ENCODE measurements around the gene SPNS1.
A peak's percentile ranks its signal among the peaks of the same experiment; 100 is the strongest.
"Not testable (repeated sequence)": the region's sequence is repeated elsewhere in the genome, so short reads cannot be mapped to it uniquely, and the experiment has no call there.

SPNS1 gene, protein sequence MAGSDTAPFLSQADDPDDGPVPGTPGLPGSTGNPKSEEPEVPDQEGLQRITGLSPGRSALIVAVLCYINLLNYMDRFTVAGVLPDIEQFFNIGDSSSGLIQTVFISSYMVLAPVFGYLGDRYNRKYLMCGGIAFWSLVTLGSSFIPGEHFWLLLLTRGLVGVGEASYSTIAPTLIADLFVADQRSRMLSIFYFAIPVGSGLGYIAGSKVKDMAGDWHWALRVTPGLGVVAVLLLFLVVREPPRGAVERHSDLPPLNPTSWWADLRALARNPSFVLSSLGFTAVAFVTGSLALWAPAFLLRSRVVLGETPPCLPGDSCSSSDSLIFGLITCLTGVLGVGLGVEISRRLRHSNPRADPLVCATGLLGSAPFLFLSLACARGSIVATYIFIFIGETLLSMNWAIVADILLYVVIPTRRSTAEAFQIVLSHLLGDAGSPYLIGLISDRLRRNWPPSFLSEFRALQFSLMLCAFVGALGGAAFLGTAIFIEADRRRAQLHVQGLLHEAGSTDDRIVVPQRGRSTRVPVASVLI

DNA sequence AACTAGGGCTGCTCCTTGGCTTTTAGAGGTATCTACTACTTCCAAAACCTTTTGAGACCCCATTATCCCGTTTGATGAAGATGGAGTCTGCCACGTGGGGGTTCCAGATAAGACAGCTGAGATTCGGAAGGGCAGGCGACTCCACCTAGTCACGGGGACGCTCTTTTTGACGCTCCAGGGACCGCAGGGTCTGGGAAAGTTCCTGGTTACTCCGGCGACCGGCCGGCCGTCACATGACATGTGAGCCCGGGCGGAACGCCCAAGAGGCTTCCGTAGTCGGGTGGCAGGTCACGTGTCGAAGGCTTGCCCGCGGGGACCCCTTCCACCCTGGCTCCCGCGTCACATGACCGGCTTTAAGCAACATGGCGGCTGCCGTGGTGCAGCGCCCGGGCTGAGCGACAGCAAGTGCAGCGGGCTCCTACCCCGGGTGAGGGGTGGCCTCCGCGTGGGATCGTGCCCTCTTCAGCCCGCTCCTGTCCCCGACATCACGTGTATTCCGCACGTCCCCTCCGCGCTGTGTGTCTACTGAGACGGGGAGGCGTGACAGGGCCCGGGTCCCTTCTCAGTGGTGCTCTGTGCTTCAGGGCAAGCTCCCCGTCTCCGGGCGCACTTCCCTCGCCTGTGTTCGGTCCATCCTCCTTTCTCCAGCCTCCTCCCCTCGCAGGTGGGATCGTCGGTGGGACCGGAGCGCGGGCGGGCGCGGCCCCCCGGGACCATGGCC, at the start of gene SPNS1:
Gene SPNS1 (plus strand): TSS at position 342 of the 721 bp plus-strand sequence. CDS start 374 bp downstream, at position 716.
- DNase-seq (ENCODE audit: extremely low spot score): peak; percentile 98
- TF ChIP-seq, protein P1, sequence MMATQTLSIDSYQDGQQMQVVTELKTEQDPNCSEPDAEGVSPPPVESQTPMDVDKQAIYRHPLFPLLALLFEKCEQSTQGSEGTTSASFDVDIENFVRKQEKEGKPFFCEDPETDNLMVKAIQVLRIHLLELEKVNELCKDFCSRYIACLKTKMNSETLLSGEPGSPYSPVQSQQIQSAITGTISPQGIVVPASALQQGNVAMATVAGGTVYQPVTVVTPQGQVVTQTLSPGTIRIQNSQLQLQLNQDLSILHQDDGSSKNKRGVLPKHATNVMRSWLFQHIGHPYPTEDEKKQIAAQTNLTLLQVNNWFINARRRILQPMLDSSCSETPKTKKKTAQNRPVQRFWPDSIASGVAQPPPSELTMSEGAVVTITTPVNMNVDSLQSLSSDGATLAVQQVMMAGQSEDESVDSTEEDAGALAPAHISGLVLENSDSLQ (IDR thresholded peaks at IDR 0.05): peak; percentile 73
- TF ChIP-seq ZNF384 (IDR thresholded peaks at IDR 0.05) (no peak), LEF1 (IDR thresholded peaks at IDR 0.05; ENCODE audit: borderline replicate concordance) (no peak), HDGF (IDR thresholded peaks at IDR 0.05; ENCODE audit: borderline replicate concordance) (no peak), ELF4 (IDR thresholded peaks at IDR 0.05) (peak; percentile 68), L3MBTL2 (conservative IDR thresholded peaks at IDR 0.05) (peak; percentile 88)
- CTCF ChIA-PET: interaction anchor here (0.7 to 0.8 kb wide), 2 partner anchors 21 to 29 kb away, joined by 3 to 8 read pairs; no protein-coding TSS in a partner anchor
- POLR2A ChIA-PET: interaction anchor here (1.0 to 1.9 kb wide), 5 partner anchors 8 to 129 kb away, joined by 3 to 19 read pairs (median 4); partner anchors contain the start of gene NFATC2IP

GRCh38 chr16:28925386-28926228, 49.0 kb upstream of the SPNS1 start:
- no peak for TF ChIP-seq FOXA1 (IDR thresholded peaks at IDR 0.05)
- TF ChIP-seq, protein P1 (IDR thresholded peaks at IDR 0.05): peak; percentile 87
- POLR2A ChIA-PET: interaction anchor here (0.7 to 2.4 kb wide), 4 partner anchors 11 to 77 kb away, joined by 3 to 16 read pairs (median 3); partner anchors contain the start of gene SH2B1
- peak; percentile 72 for DNase-seq (ENCODE audit: extremely low spot score)
- CTCF ChIA-PET: interaction anchor here (1.0 kb wide), 1 partner anchor 20 kb away, joined by 4 read pairs; no protein-coding TSS in a partner anchor

DNA sequence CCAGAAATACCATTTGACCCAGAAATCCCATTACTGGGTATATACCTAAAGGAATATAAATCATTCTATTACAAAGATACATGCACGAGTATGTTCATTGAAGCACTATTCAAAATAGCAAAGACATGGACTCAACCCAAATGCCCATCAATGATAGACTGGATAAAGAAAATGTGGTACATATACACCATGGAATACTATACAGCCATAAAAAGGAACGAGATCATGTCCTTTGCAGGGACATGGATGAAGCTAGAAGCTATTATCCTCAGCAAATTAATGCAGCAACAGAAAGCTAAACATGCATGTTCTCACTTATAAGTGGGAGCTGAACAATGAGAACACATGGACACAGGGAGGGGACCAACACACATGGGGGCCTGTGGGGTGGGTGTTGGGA, 48.3 kb upstream of the SPNS1 start:
- DNase-seq (ENCODE audit: extremely low spot score): not testable (repeated sequence)
- ChIA-PET POLR2A (interaction anchor here (0.7 to 2.4 kb wide), 3 partner anchors 10 to 62 kb away, joined by 3 to 16 read pairs (median 3); partner anchors contain the start of genes NFATC2IP and SH2B1), CTCF (interaction anchor here (1.0 kb wide), 1 partner anchor 19 kb away, joined by 4 read pairs; no protein-coding TSS in a partner anchor)

DNA sequence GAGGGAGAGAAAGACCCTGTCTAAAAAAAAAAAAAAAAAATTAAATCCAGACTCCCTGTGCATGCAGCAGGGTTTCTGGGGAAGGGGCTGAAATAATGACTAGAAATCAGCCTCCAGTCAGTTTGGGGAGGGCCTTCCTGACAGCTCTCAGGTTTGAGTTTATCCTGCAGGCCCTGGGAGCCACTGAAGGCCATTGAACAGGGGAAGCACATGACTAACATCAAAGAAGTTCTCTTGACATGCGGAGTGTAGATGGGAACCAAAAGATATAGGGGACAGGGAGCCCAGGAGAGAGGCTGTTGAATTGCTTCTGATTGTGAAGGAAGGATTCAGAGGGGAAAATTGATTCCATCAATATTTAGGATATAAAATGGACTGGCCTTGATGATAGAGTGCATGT, 46.8 kb upstream of the SPNS1 start:
- POLR2A ChIA-PET: interaction anchor here (1.0 to 1.6 kb wide), 3 partner anchors 23 to 82 kb away, joined by 3 to 5 read pairs (median 3); partner anchors contain the start of genes NFATC2IP, SH2B1 and TUFM
- no peak for DNase-seq (ENCODE audit: extremely low spot score)
- no peak for TF ChIP-seq L3MBTL2 (conservative IDR thresholded peaks at IDR 0.05)
- TF ChIP-seq LEF1 (IDR thresholded peaks at IDR 0.05; ENCODE audit: borderline replicate concordance): no peak
- no peak for TF ChIP-seq FOXM1 (IDR thresholded peaks at IDR 0.05; ENCODE audit: borderline replicate concordance)
- TF ChIP-seq SP1 (IDR thresholded peaks at IDR 0.05): no peak
- TF ChIP-seq CTBP1 (IDR thresholded peaks at IDR 0.05; ENCODE audit: borderline replicate concordance): no peak
- no peak for TF ChIP-seq SUZ12 (IDR thresholded peaks at IDR 0.05)
- TF ChIP-seq, protein P1 (IDR thresholded peaks at IDR 0.05): no peak
- TF ChIP-seq NFRKB (IDR thresholded peaks at IDR 0.05): no peak
- TF ChIP-seq ZNF384 (IDR thresholded peaks at IDR 0.05): no peak
- TF ChIP-seq FOXK2 (IDR thresholded peaks at IDR 0.05): no peak
- TF ChIP-seq TARDBP (IDR thresholded peaks at IDR 0.05): no peak
- no peak for TF ChIP-seq ELF4 (IDR thresholded peaks at IDR 0.05)
- TF ChIP-seq ARNT (IDR thresholded peaks at IDR 0.05): no peak
- no peak for TF ChIP-seq BHLHE40 (IDR thresholded peaks at IDR 0.05; ENCODE audit: borderline replicate concordance)
- TF ChIP-seq FOXA1 (IDR thresholded peaks at IDR 0.05): no peak
- no peak for TF ChIP-seq HDGF (IDR thresholded peaks at IDR 0.05; ENCODE audit: borderline replicate concordance)
- CTCF ChIA-PET: no interaction called here

- no peak for DNase-seq (ENCODE audit: extremely low spot score)
- POLR2A ChIA-PET: no interaction called here
- CTCF ChIA-PET: no interaction called here
- TF ChIP-seq HDGF (IDR thresholded peaks at IDR 0.05; ENCODE audit: borderline replicate concordance) (no peak), L3MBTL2 (conservative IDR thresholded peaks at IDR 0.05) (no peak), SP1 (IDR thresholded peaks at IDR 0.05) (no peak), BHLHE40 (IDR thresholded peaks at IDR 0.05; ENCODE audit: borderline replicate concordance) (no peak), TARDBP (IDR thresholded peaks at IDR 0.05) (no peak), CTBP1 (IDR thresholded peaks at IDR 0.05; ENCODE audit: borderline replicate concordance) (no peak), ARNT (IDR thresholded peaks at IDR 0.05) (no peak), LEF1 (IDR thresholded peaks at IDR 0.05; ENCODE audit: borderline replicate concordance) (no peak)
Observed at GRCh38 chr16:28930203-28930602, 44.4 kb upstream of the SPNS1 start.

Measured in HEK293T (cell line).